GM12874 (cell line): ENCODE data around the gene NDUFB6.

Experiments used
- TF ChIP-seq, protein P1 (sequence below): IDR thresholded peaks from 2 replicates; pipeline ENCODE4 v1.5.1; 2011; ENCODE audit warnings: low read depth, mild to moderate bottlenecking, control low read depth, low read length, moderate library complexity; ENCODE audit not compliant: insufficient read depth

The NDUFB6 gene

DNA sequence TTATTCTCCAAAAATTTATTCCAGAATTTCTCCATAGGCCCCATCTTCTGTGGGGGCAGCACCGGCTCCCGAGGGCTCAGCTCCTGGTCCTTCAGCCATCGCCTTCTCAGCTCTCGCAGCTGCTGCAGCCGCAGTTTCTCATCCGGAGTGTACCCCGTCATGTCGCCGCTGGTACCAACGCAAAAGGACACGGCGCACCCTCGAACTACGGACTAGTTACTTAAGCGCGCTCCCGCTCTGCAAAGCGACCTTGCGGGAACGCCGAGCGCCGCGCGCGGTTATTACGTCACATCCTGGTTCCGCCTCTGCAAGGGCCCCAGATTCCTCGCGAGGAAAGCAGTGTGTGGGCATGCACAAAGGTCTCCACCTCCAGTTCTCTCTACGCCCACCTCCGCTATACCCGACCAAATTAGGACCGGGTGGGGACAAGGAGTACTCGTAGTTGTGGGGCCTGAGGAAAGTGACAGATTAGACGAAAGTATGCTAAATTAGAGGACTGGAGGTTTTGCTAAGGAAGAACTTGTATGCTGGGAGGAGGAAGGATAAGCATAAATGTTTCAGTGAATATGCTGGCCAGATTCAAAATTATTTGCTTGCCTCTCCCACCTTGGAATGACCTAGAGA, at the start of gene NDUFB6:
TSS of gene NDUFB6 (minus strand) at position 260 of the 624 bp plus-strand sequence. CDS start at position 161, 99 bp downstream.
- TF ChIP-seq, protein P1, sequence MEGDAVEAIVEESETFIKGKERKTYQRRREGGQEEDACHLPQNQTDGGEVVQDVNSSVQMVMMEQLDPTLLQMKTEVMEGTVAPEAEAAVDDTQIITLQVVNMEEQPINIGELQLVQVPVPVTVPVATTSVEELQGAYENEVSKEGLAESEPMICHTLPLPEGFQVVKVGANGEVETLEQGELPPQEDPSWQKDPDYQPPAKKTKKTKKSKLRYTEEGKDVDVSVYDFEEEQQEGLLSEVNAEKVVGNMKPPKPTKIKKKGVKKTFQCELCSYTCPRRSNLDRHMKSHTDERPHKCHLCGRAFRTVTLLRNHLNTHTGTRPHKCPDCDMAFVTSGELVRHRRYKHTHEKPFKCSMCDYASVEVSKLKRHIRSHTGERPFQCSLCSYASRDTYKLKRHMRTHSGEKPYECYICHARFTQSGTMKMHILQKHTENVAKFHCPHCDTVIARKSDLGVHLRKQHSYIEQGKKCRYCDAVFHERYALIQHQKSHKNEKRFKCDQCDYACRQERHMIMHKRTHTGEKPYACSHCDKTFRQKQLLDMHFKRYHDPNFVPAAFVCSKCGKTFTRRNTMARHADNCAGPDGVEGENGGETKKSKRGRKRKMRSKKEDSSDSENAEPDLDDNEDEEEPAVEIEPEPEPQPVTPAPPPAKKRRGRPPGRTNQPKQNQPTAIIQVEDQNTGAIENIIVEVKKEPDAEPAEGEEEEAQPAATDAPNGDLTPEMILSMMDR, result no peak

- TF ChIP-seq, protein P1, result no peak
Measured at GRCh38 chr9:32618261-32618660, 45.3 kb upstream of the NDUFB6 start.

GRCh38 chr9:32606811-32607210, 33.9 kb upstream of the NDUFB6 start:
- TF ChIP-seq, protein P1, result no peak

DNA sequence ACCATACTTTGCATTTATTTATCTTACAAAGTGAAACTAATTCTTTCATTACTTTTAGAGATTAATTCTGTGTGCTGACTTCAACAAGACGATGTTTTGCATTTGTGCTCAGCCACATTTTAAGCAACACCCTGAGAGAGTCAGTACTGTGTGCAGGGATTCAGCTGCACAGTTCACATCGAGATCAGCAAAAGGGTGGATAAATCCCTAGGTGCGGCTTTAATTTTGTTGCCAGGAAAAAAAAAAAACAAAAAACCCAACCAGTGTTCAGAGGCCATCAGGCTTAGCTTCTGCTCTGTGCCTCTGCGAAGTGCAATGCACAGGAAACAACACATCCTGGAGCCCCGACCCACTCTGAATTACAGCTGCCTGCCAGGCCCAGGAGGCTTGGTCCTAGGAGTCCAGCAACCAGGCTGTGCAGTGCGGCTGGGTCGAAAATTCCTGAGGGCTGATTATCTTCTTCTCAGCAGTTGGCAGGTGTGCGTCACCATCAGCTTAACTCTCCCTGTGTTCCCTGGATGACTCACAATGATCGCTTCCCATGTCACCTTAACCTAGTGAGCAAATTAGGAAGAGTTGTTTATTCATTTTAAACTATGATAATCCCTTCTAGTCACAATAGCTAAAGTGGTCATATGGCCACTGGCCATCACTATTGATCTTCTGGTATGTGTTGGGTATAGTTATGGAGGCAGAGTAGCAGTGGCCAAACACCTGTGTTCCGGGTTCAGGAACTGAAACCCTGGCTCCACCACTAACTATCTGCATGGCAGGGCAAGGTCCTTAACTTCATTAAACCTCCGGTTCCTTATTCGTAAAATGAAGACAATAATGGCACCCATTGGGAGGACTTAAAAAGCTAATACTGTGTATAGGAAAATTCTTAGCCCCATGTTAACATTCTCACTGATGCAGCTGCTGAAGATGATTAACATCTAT, 31.2 kb upstream of the NDUFB6 start:
- TF ChIP-seq, protein P1, result no peak

GRCh38 chr9:32596936-32597335, 24.0 kb upstream of the NDUFB6 start:
- TF ChIP-seq, protein P1, result no peak

DNA sequence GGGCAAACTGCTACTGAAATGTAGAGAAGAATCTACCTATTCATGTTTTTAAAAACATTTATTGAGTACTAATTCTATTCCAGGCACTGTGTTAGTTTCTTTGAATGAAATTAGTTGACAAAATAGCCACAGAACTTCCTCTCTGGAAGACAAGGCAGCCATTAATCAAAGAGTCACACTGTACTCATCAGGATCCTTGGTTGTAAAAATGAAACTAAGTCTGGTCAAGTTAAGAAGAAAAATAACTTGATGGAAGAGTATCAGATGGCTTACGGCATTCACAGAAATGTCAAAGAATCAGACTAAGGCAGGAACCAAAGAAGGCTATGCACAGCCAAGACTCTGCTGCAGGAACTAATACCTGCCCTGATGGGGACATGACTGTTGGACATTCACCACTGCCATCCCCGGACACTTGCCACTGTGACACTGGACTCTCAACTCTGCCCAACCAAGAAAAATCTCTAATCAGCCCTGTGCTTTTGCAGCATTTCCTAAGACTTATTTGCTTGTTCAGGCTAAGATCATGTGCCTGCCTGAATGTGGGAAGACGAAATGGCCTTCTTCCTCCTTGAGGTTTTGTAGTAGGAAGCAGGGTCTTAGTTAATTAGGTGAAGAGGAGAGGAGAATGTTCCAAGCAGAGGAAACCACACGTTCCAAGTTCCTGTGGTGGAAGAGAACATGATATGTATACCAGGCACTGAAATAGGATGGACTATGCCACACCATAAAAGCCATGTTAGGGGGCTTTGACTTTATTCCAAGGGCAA, 23.3 kb upstream of the NDUFB6 start:
- TF ChIP-seq, protein P1, result no peak

DNA sequence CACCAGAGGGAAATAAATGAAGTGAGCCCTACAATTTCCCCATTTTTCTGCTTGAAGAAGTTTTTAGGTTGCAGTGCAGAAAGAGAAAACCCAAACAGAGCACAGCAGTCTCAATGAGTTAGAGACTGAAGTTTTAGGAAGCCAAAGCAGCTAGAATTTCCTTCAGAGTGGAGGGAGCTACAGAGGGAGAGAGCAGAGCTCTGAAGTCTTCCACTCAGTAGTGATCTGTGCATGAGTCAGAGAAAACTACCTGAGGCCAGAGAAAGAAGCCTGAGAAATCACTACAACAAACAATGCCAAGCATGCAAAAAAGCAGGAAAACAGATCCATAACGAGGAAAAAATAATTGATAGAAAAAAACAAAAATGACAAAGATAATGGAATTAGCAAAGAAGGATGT, 17.9 kb upstream of the NDUFB6 start:
- TF ChIP-seq, protein P1, result no peak
